Psoas muscle (tissue), 8 donors: ENCODE measurements around the gene PTPN23. TPM values are rescaled to one million over a fixed set of nuclear protein-coding genes. Genes with fewer than 3 reads are reported as not detected.
"Not testable (repeated sequence)": the region's sequence is repeated elsewhere in the genome, so short reads cannot be mapped to it uniquely, and the experiment has no call there.

ENCODE experiments used
- ATAC-seq, 4 donors: fragments of 200-7000 bp; cut with Tn5 transposase; one replicate each; pipeline ENCODE4 v1.9.1; 2020; ENCODE audit warnings: moderate library complexity in 3 of 4, mild to moderate bottlenecking in 2 of 4
- DNase-seq, 2 donors: peaks; one replicate each; pipeline ENCODE4 v3.0.0-alpha.2; 2020
- H3K27ac ChIP-seq: fragments of 200-600 bp; one replicate; pipeline ENCODE4 v1.8.0; 2022
- H3K27me3 ChIP-seq, 3 donors: fragments of 200-600 bp in 1 of 3; one replicate each; pipeline versions ENCODE4 v1.6.1 to v1.8.0; 2013 to 2022; ENCODE audit warnings: low read length in 2 of 3, mild to moderate bottlenecking in 2 of 3, moderate library complexity in 1 of 3; ENCODE audit not compliant: insufficient read depth in 3 of 3
- H3K36me3 ChIP-seq, 2 donors: fragments of 200-600 bp in 1 of 2; one replicate each; pipeline versions ENCODE4 v1.6.1 to v1.8.0; 2013 to 2022; ENCODE audit warnings: low read depth in 1 of 2, mild to moderate bottlenecking in 1 of 2, moderate library complexity in 1 of 2; ENCODE audit not compliant: insufficient read depth in 1 of 2
- H3K4me1 ChIP-seq: fragments of 200-600 bp; one replicate; pipeline ENCODE4 v1.8.0; 2022
- H3K4me3 ChIP-seq: fragments of 200-600 bp; one replicate; pipeline ENCODE4 v1.8.0; 2022; ENCODE audit warnings: mild to moderate bottlenecking
- H3K9me3 ChIP-seq: fragments of 200-600 bp; one replicate; pipeline ENCODE4 v1.8.0; 2022
- CTCF ChIP-seq: fragments of 200-600 bp; IDR thresholded peaks from one replicate; pipeline ENCODE4 v1.8.0; 2022; ENCODE audit warnings: antibody characterized with exemption
- WGBS, 3 donors: extraction: QIAGEN DNeasy Blood & Tissue Kit; methylation state at CpG; one replicate each; pipeline versions ENCODE4 v1.1.6 to v1.1.7; 2013; 5-methylcytosine and 5-hydroxymethylcytosine counted together
- intact Hi-C, 2 donors: fragments of 100-400 bp; cut with DNase I; formaldehyde crosslinking; loops; one replicate each; pipeline versions ENCODE4 v1.11.0 to v1.14.2; 2022
- polyA plus RNA-seq, 3 donors: library from polyadenylated mRNA; stranded (reverse); fragments of 200-250 nt; gene quantifications; one replicate each; pipeline ENCODE4 v1.2.3, GENCODE V29; 2013
- total RNA-seq, 4 donors: library from RNA; stranded (reverse); fragmentation: NEBNext Ultra II Directional in 2 of 4; extraction: Animal tissue kit (Norgen Biotek cat#: 25700) in 2 of 4; gene quantifications; one replicate each; pipeline versions ENCODE4 v1.2.1 to v1.2.4, GENCODE V29; 2021 to 2023
- donor health status: healthy with polysubstance abuse.
- donor health status: DM: no; HTN: no; CAD: no; lungs with moderate emphysema.
- donor health status: Bipolar disorder and iron deficiency.
- donor health status: healthy.
- donor health status: DM: yes; HTN: yes; CAD: no.
- donor health status: DM: no; HTN: no; CAD: no.
- donor health status: DM: no; HTN: no; CAD: no.
- donor health status: DM: yes; HTN: yes; CAD: no.

PTPN23 gene
- total and polyA plus RNA-seq, 7 donors: 14.3 to 47.5 (median 30.9) TPM

- Histone ChIP-seq H3K27ac (no peak overlapping the region), H3K9me3 (no peaks in the 10 kb centered on the region), H3K27me3 (no peaks in the 10 kb centered on the region), H3K4me1 (peaks cover 9% of the 10 kb centered on the region), H3K36me3 (no peaks in the 10 kb centered on the region), H3K4me3 (no peak overlapping the region)
- WGBS, 3 donors: 93% methylated on average over 7 of the region's 7 CpGs
- no peak for ATAC-seq
- DNase-seq: no peak
- no peak for TF ChIP-seq CTCF
- intact Hi-C loops: no loop called here
Measured at GRCh38 chr3:47367631-47368030, 13.2 kb upstream of the PTPN23 start.

GRCh38 chr3:47370020-47370419 is 10.8 kb upstream of the PTPN23 start:
- H3K4me1 ChIP-seq, H3K27ac ChIP-seq, H3K36me3 ChIP-seq, DNase-seq, H3K9me3 ChIP-seq, intact Hi-C loops, H3K4me3 ChIP-seq, H3K27me3 ChIP-seq, ATAC-seq: not testable (repeated sequence)
- WGBS, 3 donors: 87 to 92% (median 91%) methylated on average over 8 of the region's 8 CpGs

- WGBS, 3 donors: 30 to 35% (median 31%) methylated on average over 13 of the region's 13 CpGs
- Histone ChIP-seq H3K4me3 (no peak overlapping the region), H3K36me3 (no peaks in the 10 kb centered on the region), H3K4me1 (peaks cover 3% of the 10 kb centered on the region), H3K9me3 (no peaks in the 10 kb centered on the region), H3K27me3 (no peaks in the 10 kb centered on the region), H3K27ac (no peak overlapping the region)
- peak; percentile 19 for TF ChIP-seq CTCF
- no peak for DNase-seq
- intact Hi-C loops: no loop called here
- ATAC-seq: peak in 2 of 4 donors; percentile 30 to 48
Measured at GRCh38 chr3:47370887-47371697, 9.7 kb upstream of the PTPN23 start.

- H3K4me3 ChIP-seq: no peak overlapping the region
- DNase-seq (no peak), ATAC-seq (no peak)
- TF ChIP-seq CTCF: no peak
- H3K9me3 ChIP-seq: no peaks in the 10 kb centered on the region
- H3K4me1 ChIP-seq: peaks cover 10% of the 10 kb centered on the region
- intact Hi-C loops: no loop called here
- no peaks in the 10 kb centered on the region for H3K36me3 ChIP-seq
- H3K27ac ChIP-seq: no peak overlapping the region
- H3K27me3 ChIP-seq: no peaks in the 10 kb centered on the region
Measured at GRCh38 chr3:47374587-47374986, 6.2 kb upstream of the PTPN23 start.

- Histone ChIP-seq H3K27me3 (no peaks in the 10 kb centered on the region), H3K9me3 (no peaks in the 10 kb centered on the region), H3K27ac (no peak overlapping the region), H3K4me1 (peaks cover 13% of the 10 kb centered on the region), H3K36me3 (no peaks in the 10 kb centered on the region), H3K4me3 (no peak overlapping the region)
- 76 to 81% (median 76%) methylated on average over 3 of the region's 3 CpGs for WGBS, 3 donors
- no peak for ATAC-seq
- no peak for TF ChIP-seq CTCF
- intact Hi-C loops: no loop called here
- DNase-seq: no peak
Measured at GRCh38 chr3:47376393-47376792, 4.4 kb upstream of the PTPN23 start.
